Measurements from ENCODE around the gene PKNOX1. TPM values are rescaled to one million over a fixed set of nuclear protein-coding genes. Genes with fewer than 3 reads are reported as not detected.
"Not testable (repeated sequence)": the region's sequence is repeated elsewhere in the genome, so short reads cannot be mapped to it uniquely, and the experiment has no call there.

Gene PKNOX1
- polyA plus RNA-seq, 2 donors, result 6.0 to 7.1 TPM

- Histone ChIP-seq H3K27ac (ENCODE audit: low read depth in 2 of 2, low read length in 1 of 2) (no peak overlapping the region), H3K4me3 (ENCODE audit: low read depth in 1 of 2, low read length in 2 of 2) (no peak overlapping the region), H3K27me3 (ENCODE audit: control insufficient read depth in 1 of 2, insufficient read depth in 2 of 2, low read length in 2 of 2) (no peaks in the 10 kb centered on the region), H3K4me1 (ENCODE audit: control insufficient read depth in 2 of 2, insufficient read depth in 2 of 2, low read length in 1 of 2) (peaks cover 3% of the 10 kb centered on the region in 2 donors), H3K36me3 (ENCODE audit: control insufficient read depth in 2 of 2, insufficient read depth in 2 of 2, low read length in 1 of 2) (no peaks in the 10 kb centered on the region), H3K9me3 (ENCODE audit: control insufficient read depth in 2 of 2, insufficient read depth in 1 of 2, low read depth in 1 of 2, low read length in 1 of 2) (no peaks in the 10 kb centered on the region)
- WGBS, 2 donors, result 82% methylated on average over 2 of the region's 2 CpGs
Measured at GRCh38 chr21:42983103-42983502, 8.7 kb downstream of the PKNOX1 start.

DNA sequence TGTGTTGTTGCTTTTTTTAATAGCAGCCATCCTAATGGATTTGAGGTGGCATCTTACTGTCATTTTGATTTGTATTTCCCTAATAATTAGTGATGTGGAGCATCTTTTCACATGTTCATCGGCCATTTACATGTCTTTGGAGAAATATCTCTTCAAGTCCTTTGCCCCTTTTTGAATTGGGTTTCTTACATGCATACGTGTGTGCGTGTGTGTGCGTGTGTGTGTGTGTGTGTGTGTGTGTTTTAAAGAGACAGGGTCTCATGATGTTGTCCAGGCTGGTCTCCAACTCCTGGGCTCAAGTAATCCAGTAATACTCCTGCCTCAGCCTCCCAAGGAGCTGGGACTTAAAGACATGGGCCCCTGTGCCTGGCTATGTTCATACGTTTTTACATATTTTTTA, 9.5 kb downstream of the PKNOX1 start:
- Histone ChIP-seq H3K4me3 (ENCODE audit: low read depth in 1 of 2, low read length in 2 of 2) (no peak overlapping the region), H3K36me3 (ENCODE audit: control insufficient read depth in 2 of 2, insufficient read depth in 2 of 2, low read length in 1 of 2) (no peaks in the 10 kb centered on the region), H3K4me1 (ENCODE audit: control insufficient read depth in 2 of 2, insufficient read depth in 2 of 2, low read length in 1 of 2) (peaks cover 3% of the 10 kb centered on the region in 2 donors), H3K27me3 (ENCODE audit: control insufficient read depth in 1 of 2, insufficient read depth in 2 of 2, low read length in 2 of 2) (no peaks in the 10 kb centered on the region), H3K9me3 (ENCODE audit: control insufficient read depth in 2 of 2, insufficient read depth in 1 of 2, low read depth in 1 of 2, low read length in 1 of 2) (no peaks in the 10 kb centered on the region), H3K27ac (ENCODE audit: low read depth in 2 of 2, low read length in 1 of 2) (no peak overlapping the region)
- WGBS, 2 donors, result 85 to 87% methylated on average over 5 of the region's 5 CpGs

DNA sequence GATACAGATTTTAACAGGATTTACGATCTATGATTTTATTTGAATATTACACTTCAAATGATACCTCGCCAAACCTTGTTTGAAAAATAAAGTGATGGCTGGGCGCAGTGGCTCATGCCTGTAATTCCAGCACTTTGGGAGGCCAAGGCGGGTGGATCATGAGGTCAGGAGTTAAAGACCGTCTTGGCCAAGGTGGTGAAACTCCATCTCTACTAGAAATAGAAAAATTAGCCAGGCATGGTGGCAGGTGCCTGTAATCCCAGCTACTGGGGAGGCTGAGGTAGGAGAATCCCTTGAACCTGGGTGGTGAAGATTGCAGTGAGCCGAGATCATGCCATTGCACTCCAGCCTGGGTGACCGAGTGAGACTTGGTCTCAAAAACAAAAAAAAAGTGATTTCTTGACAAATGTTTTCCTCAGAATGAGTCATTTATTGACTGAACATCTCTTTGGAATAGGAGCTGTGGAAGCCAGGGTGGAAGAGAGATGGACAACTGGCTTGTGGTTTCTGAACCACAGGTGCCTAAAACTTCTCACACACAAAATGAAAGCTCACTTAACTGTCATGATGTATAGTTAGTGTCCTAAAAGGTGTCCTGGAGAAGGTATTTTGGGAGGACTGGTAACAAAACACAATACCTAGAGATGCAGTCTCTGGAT, 11.9 kb downstream of the PKNOX1 start:
- no peaks in the 10 kb centered on the region for H3K27me3 ChIP-seq (ENCODE audit: control insufficient read depth in 1 of 2, insufficient read depth in 2 of 2, low read length in 2 of 2)
- H3K4me1 ChIP-seq (ENCODE audit: control insufficient read depth in 2 of 2, insufficient read depth in 2 of 2, low read length in 1 of 2), result peaks cover 3% of the 10 kb centered on the region in 2 donors
- H3K4me3 ChIP-seq (ENCODE audit: low read depth in 1 of 2, low read length in 2 of 2), result no peak overlapping the region
- 91 to 93% methylated on average over 7 of the region's 7 CpGs for WGBS, 2 donors
- no peaks in the 10 kb centered on the region for H3K9me3 ChIP-seq (ENCODE audit: control insufficient read depth in 2 of 2, insufficient read depth in 1 of 2, low read depth in 1 of 2, low read length in 1 of 2)
- no peak overlapping the region for H3K27ac ChIP-seq (ENCODE audit: low read depth in 2 of 2, low read length in 1 of 2)
- H3K36me3 ChIP-seq (ENCODE audit: control insufficient read depth in 2 of 2, insufficient read depth in 2 of 2, low read length in 1 of 2), result no peaks in the 10 kb centered on the region

GRCh38 chr21:42988236-42988965, 14.0 kb downstream of the PKNOX1 start:
- H3K4me3 ChIP-seq (ENCODE audit: low read depth in 1 of 2, low read length in 2 of 2), result no peak overlapping the region
- no peak overlapping the region for H3K27ac ChIP-seq (ENCODE audit: low read depth in 2 of 2, low read length in 1 of 2)
- no peaks in the 10 kb centered on the region for H3K27me3 ChIP-seq (ENCODE audit: control insufficient read depth in 1 of 2, insufficient read depth in 2 of 2, low read length in 2 of 2)
- 87 to 95% methylated on average over 11 to 12 of the region's 12 CpGs for WGBS, 2 donors
- H3K36me3 ChIP-seq (ENCODE audit: control insufficient read depth in 2 of 2, insufficient read depth in 2 of 2, low read length in 1 of 2), result peaks cover 0 to 2% of the 10 kb centered on the region in 2 donors
- no peaks in the 10 kb centered on the region for H3K9me3 ChIP-seq (ENCODE audit: control insufficient read depth in 2 of 2, insufficient read depth in 1 of 2, low read depth in 1 of 2, low read length in 1 of 2)
- no peaks in the 10 kb centered on the region for H3K4me1 ChIP-seq (ENCODE audit: control insufficient read depth in 2 of 2, insufficient read depth in 2 of 2, low read length in 1 of 2)

DNA sequence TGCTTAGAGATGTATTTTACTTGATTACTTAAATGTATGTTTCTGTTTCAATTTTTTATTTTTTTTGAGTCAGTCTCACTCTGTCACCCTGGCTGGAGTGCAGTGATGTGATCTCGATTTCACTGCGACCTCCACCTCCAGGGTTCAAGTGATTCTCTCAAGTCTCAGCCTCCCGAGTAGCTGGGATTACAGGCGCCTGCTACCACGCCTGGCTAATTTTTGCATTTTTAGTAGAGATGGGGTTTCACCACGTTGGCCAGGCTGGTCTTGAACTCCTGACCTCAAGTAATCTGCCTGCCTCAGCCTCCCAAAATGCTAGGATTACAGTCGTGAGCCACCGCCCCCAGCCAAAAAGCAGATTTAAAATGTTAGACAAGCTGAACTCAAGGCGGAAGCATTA, 15.0 kb downstream of the PKNOX1 start:
- not testable (repeated sequence) for H3K9me3 ChIP-seq (ENCODE audit: control insufficient read depth in 2 of 2, insufficient read depth in 1 of 2, low read depth in 1 of 2, low read length in 1 of 2); H3K27me3 ChIP-seq (ENCODE audit: control insufficient read depth in 1 of 2, insufficient read depth in 2 of 2, low read length in 2 of 2); H3K4me3 ChIP-seq (ENCODE audit: low read depth in 1 of 2, low read length in 2 of 2); H3K4me1 ChIP-seq (ENCODE audit: control insufficient read depth in 2 of 2, insufficient read depth in 2 of 2, low read length in 1 of 2); H3K36me3 ChIP-seq (ENCODE audit: control insufficient read depth in 2 of 2, insufficient read depth in 2 of 2, low read length in 1 of 2); H3K27ac ChIP-seq (ENCODE audit: low read depth in 2 of 2, low read length in 1 of 2)
- 82 to 83% methylated on average over 9 of the region's 9 CpGs for WGBS, 2 donors

DNA sequence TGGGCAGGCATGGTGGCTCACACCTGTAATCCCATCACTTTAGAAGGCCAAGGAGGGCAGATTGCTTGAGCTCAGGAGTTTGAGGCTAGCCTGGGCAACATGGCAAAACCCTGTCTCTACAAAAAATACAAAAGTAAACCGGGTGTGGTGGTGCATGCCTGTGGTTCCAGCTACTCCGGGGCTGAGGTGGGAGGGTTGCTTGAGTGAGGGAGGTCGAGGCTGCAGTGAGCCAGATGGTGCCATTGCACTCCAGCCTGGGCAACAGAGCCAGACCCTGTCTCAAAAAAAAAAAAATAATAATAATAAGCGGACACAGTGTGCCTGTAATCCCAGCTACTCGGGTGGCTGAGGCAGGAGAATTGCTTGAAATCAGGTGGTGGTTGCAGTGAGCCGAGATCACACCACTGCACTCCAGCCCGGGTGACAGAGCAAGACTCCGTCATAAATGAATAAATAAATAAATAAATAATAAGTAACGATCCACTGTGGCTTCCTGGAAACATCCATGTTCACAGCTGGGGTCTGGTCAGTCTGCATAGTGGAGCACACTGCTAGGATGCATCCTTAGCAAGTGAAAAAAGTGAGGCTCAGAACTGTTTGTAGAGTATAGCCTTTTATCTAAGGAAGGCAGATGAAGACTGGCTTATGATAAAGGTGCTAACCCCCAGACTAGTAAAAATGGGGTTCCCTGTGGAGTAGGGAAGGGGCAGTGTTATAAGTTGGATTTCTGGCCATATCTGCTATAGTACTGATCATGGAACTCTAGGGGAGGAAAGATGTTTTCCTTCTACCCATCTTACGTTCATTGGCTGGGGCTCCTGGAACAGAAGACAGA, 15.7 kb downstream of the PKNOX1 start:
- H3K9me3 ChIP-seq (ENCODE audit: control insufficient read depth in 2 of 2, insufficient read depth in 1 of 2, low read depth in 1 of 2, low read length in 1 of 2), result no peaks in the 10 kb centered on the region
- H3K27ac ChIP-seq (ENCODE audit: low read depth in 2 of 2, low read length in 1 of 2), result no peak overlapping the region
- H3K27me3 ChIP-seq (ENCODE audit: control insufficient read depth in 1 of 2, insufficient read depth in 2 of 2, low read length in 2 of 2), result no peaks in the 10 kb centered on the region
- peaks cover 0 to 2% of the 10 kb centered on the region in 2 donors for H3K36me3 ChIP-seq (ENCODE audit: control insufficient read depth in 2 of 2, insufficient read depth in 2 of 2, low read length in 1 of 2)
- 72 to 73% methylated on average over 10 of the region's 10 CpGs for WGBS, 2 donors
- H3K4me1 ChIP-seq (ENCODE audit: control insufficient read depth in 2 of 2, insufficient read depth in 2 of 2, low read length in 1 of 2), result no peaks in the 10 kb centered on the region
- no peak overlapping the region for H3K4me3 ChIP-seq (ENCODE audit: low read depth in 1 of 2, low read length in 2 of 2)

DNA sequence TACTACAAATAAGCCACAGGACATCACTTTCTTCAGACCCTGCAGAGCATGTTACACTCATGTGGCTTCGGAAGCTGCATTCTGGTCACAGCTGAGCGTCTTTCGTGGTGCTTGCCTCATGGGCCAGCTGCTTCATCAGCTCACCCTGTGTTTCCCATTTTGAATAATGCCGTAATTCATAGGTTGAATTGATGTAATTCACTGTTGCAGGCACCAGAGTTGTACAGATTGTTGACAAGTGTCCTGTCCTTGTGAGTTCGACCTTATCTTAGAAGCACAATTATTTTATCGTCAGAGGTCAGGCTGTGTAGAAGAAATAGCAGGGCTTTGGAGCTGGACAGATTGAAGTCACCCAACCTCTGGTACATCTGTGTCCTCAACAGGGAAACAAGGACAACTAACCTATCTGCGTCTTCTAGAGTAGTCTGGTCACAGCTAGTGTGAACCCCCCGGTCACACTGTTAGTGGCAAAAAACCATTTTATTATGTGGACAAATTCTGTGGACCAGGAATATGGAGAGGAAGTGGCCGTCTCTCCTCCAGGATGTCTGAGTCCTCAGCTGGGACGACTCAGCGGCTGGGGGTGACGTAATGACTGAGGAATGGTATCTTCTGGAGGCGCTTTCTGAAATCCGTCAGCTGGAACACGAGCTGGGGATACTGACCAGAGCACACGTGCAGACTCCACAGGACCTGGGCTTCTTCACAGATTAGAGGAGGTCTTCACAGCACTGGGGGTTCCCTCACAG, 17.8 kb downstream of the PKNOX1 start:
- no peaks in the 10 kb centered on the region for H3K4me1 ChIP-seq (ENCODE audit: control insufficient read depth in 2 of 2, insufficient read depth in 2 of 2, low read length in 1 of 2)
- H3K36me3 ChIP-seq (ENCODE audit: control insufficient read depth in 2 of 2, insufficient read depth in 2 of 2, low read length in 1 of 2), result peaks cover 0 to 2% of the 10 kb centered on the region in 2 donors
- no peak overlapping the region for H3K4me3 ChIP-seq (ENCODE audit: low read depth in 1 of 2, low read length in 2 of 2)
- no peaks in the 10 kb centered on the region for H3K9me3 ChIP-seq (ENCODE audit: control insufficient read depth in 2 of 2, insufficient read depth in 1 of 2, low read depth in 1 of 2, low read length in 1 of 2)
- no peaks in the 10 kb centered on the region for H3K27me3 ChIP-seq (ENCODE audit: control insufficient read depth in 1 of 2, insufficient read depth in 2 of 2, low read length in 2 of 2)
- WGBS, 2 donors, result 61 to 68% methylated on average over 16 of the region's 16 CpGs
- H3K27ac ChIP-seq (ENCODE audit: low read depth in 2 of 2, low read length in 1 of 2), result peak overlapping the region in 1 of 2 donors; percentile 24

DNA sequence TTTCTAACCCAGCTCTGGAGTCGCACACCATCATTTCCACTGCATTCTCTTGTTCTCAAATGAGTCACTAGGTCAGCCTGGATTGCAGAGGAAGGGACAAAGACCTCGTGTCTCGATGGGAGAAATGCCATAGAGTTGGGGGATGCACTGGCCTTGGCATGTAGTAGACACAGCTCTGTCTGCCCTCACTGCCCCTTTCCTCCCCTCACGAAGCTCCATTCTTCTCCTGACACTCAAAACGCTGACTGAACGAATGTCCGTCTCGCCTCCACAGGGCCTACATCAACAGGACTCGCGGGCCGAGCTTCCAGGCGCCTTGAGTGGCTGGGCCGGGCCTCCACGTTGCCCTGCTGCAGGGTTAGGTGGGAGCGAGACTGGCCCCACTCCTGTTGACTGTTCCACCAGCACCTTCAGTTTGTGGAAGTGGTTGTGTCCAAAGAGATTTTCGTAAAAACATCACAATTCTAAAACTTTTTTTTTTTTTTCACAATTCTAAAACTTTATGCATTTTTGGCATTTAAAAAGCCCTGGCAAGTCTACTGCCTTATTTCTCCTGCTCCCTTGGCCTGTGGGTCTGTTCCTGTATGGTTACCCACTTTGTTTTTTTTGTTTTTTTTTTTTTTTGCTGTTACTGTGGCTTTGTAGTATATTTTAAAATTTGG, 18.8 kb downstream of the PKNOX1 start:
- WGBS, 2 donors, result 89 to 90% methylated on average over 16 of the region's 16 CpGs
- H3K27ac ChIP-seq (ENCODE audit: low read depth in 2 of 2, low read length in 1 of 2), result peak overlapping the region in 1 of 2 donors; percentile 28
- H3K27me3 ChIP-seq (ENCODE audit: control insufficient read depth in 1 of 2, insufficient read depth in 2 of 2, low read length in 2 of 2), result no peaks in the 10 kb centered on the region
- no peaks in the 10 kb centered on the region for H3K4me1 ChIP-seq (ENCODE audit: control insufficient read depth in 2 of 2, insufficient read depth in 2 of 2, low read length in 1 of 2)
- H3K4me3 ChIP-seq (ENCODE audit: low read depth in 1 of 2, low read length in 2 of 2), result no peak overlapping the region
- H3K9me3 ChIP-seq (ENCODE audit: control insufficient read depth in 2 of 2, insufficient read depth in 1 of 2, low read depth in 1 of 2, low read length in 1 of 2), result no peaks in the 10 kb centered on the region
- peaks cover 0 to 2% of the 10 kb centered on the region in 2 donors for H3K36me3 ChIP-seq (ENCODE audit: control insufficient read depth in 2 of 2, insufficient read depth in 2 of 2, low read length in 1 of 2)

- Histone ChIP-seq H3K36me3 (ENCODE audit: control insufficient read depth in 2 of 2, insufficient read depth in 2 of 2, low read length in 1 of 2) (no peaks in the 10 kb centered on the region), H3K4me1 (ENCODE audit: control insufficient read depth in 2 of 2, insufficient read depth in 2 of 2, low read length in 1 of 2) (peaks cover 2 to 5% of the 10 kb centered on the region in 2 donors), H3K4me3 (ENCODE audit: low read depth in 1 of 2, low read length in 2 of 2) (no peak overlapping the region), H3K27ac (ENCODE audit: low read depth in 2 of 2, low read length in 1 of 2) (peak overlapping the region in 1 of 2 donors; percentile 36), H3K27me3 (ENCODE audit: control insufficient read depth in 1 of 2, insufficient read depth in 2 of 2, low read length in 2 of 2) (no peaks in the 10 kb centered on the region), H3K9me3 (ENCODE audit: control insufficient read depth in 2 of 2, insufficient read depth in 1 of 2, low read depth in 1 of 2, low read length in 1 of 2) (no peaks in the 10 kb centered on the region)
- 65 to 68% methylated on average over 8 of the region's 8 CpGs for WGBS, 2 donors
Measured at GRCh38 chr21:42997053-42997452, 22.7 kb downstream of the PKNOX1 start.

Measured in esophagus (tissue), 2 donors.